Fibroblast of lung (primary cell): Measurements from ENCODE around the gene BCAR3. TPM values are rescaled to one million over a fixed set of nuclear protein-coding genes. Genes with fewer than 3 reads are reported as not detected.

Experiments
- DNase-seq, 2 donors: peaks; one replicate each; pipeline versions ENCODE4 v3.0.0 to v3.0.0-alpha.2; 2010; ENCODE audit warnings: low read depth in 2 of 2
- H2AFZ ChIP-seq: 2 replicates; pipeline ENCODE4 v1.5.1; 2012; ENCODE audit warnings: low read length, control low read depth, inconsistent platforms
- H3K27ac ChIP-seq: 2 replicates; pipeline ENCODE4 v1.5.1; 2011; ENCODE audit warnings: low read length, control low read depth; ENCODE audit not compliant: insufficient read depth
- H3K27me3 ChIP-seq: 2 replicates; pipeline ENCODE4 v1.5.1; 2011; ENCODE audit warnings: mild to moderate bottlenecking, low read length; ENCODE audit not compliant: control insufficient read depth, insufficient read depth
- H3K36me3 ChIP-seq: 2 replicates; pipeline ENCODE4 v1.5.1; 2011; ENCODE audit warnings: low read length; ENCODE audit not compliant: control insufficient read depth, insufficient read depth
- H3K4me1 ChIP-seq: 2 replicates; pipeline ENCODE4 v1.5.1; 2011; ENCODE audit warnings: low read length; ENCODE audit not compliant: control insufficient read depth, insufficient read depth; ENCODE audit errors: extremely low read depth
- H3K4me2 ChIP-seq: 2 replicates; pipeline ENCODE4 v1.5.1; 2011; ENCODE audit warnings: low read length, control low read depth; ENCODE audit not compliant: insufficient read depth; ENCODE audit errors: extremely low read depth
- H3K4me3 ChIP-seq, 4 experiments: fragments of 200-600 bp in 1 of 4; sonication (generic) in 1 of 4; replicated peaks in 1 of 4; 2 replicates each; pipeline ENCODE4 v1.5.1; 2011 to 2016; ENCODE audit warnings: low read length in 4 of 4, low read depth in 3 of 4, mild to moderate bottlenecking in 3 of 4, control low read depth in 2 of 4, inconsistent platforms in 1 of 4, mixed read lengths in 1 of 4; ENCODE audit not compliant: insufficient read depth in 1 of 4; ENCODE audit errors: control extremely low read depth in 1 of 4
- H3K79me2 ChIP-seq: 2 replicates; pipeline ENCODE4 v1.5.1; 2012; ENCODE audit warnings: mild to moderate bottlenecking, low read length, inconsistent platforms; ENCODE audit not compliant: control insufficient read depth, insufficient read depth
- H3K9ac ChIP-seq: 2 replicates; pipeline ENCODE4 v1.5.1; 2011; ENCODE audit warnings: mild to moderate bottlenecking, low read length, control low read depth; ENCODE audit not compliant: insufficient read depth
- H3K9me3 ChIP-seq: 2 replicates; pipeline ENCODE4 v1.5.1; 2012; ENCODE audit warnings: low read depth, low read length; ENCODE audit not compliant: control insufficient read depth, insufficient read depth
- H4K20me1 ChIP-seq: 2 replicates; pipeline ENCODE4 v1.5.1; 2011; ENCODE audit warnings: low read length; ENCODE audit not compliant: control insufficient read depth, insufficient read depth; ENCODE audit errors: extremely low read depth
- CTCF ChIP-seq, 2 donors: IDR thresholded peaks in 1 of 2; conservative IDR thresholded peaks in 1 of 2; 1 replicate in 1 of 2; 2 replicates in 1 of 2; pipeline ENCODE4 v1.5.1; 2011 to 2012; ENCODE audit warnings: low read length in 2 of 2, control low read depth in 1 of 2, inconsistent platforms in 1 of 2, low read depth in 1 of 2, mild to moderate bottlenecking in 1 of 2
- EZH2 ChIP-seq: IDR thresholded peaks from 2 replicates; pipeline ENCODE4 v1.5.1; 2012; ENCODE audit warnings: low read length, control low read depth, mild to moderate bottlenecking; ENCODE audit errors: missing control alignments
- polyA plus RNA-seq, 2 donors: library from polyadenylated mRNA; depleted of rRNA in 1 of 2; stranded (reverse) in 1 of 2; unstranded in 1 of 2; fragments of >200 nt; gene quantifications; 2 replicates each; pipeline ENCODE4 v1.2.1, GENCODE V29; 2011 to 2012; ENCODE audit warnings: missing spikeins in 1 of 2
- total RNA-seq: library from RNA; depleted of rRNA; stranded (reverse); fragments of >200 nt; gene quantifications from 2 replicates; pipeline ENCODE4 v1.2.1, GENCODE V29; 2014

BCAR3 gene
- total and polyA plus RNA-seq, 2 donors (not counting 1 experiment from before 2014, with no cell fraction given) = 12.6 to 35.2 TPM

- Histone ChIP-seq H4K20me1 (no peaks in the 10 kb centered on the region), H3K4me1 (peaks cover 8% of the 10 kb centered on the region), H3K27me3 (no peaks in the 10 kb centered on the region), H3K79me2 (peaks cover 58% of the 10 kb centered on the region), H3K4me3 (no peak overlapping the region), H3K9ac (no peak overlapping the region), H3K9me3 (no peaks in the 10 kb centered on the region), H3K4me2 (no peak overlapping the region), H3K27ac (no peak overlapping the region), H2AFZ (no peak overlapping the region), H3K36me3 (peaks cover 7% of the 10 kb centered on the region)
- peak in 1 of 2 donors; percentile 42 for DNase-seq
- TF ChIP-seq CTCF (conservative IDR thresholded peaks at IDR 0.05 in 1 of 2, IDR thresholded peaks at IDR 0.05 in 1 of 2; ENCODE audit: low read depth in 1 of 2, low read length in 2 of 2) (peak in 1 of 2 donors; percentile 25), EZH2 (no peak)
Observed at GRCh38 chr1:93631626-93632365, 49.8 kb downstream of the BCAR3 start.

DNA sequence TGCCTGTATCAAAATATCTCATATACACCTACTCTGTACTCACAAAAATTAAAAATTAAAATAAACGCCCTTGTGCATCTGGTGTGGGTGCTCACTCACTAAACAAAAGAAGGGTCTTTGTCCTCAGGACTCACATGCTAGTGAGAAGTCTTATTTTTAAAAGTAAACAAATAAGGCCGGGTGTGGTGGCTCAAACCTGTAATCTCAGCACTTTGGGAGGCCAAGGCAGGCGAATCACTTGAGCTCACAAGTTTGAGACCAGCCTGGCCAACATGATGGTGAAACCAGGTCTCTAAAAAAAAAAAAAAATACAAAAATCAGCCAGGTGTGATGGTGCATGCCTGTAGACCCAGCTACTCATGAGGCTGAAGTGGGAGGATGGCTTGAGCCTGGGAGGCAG, 51.5 kb downstream of the BCAR3 start:
- Histone ChIP-seq H3K4me2 (no peak overlapping the region), H3K36me3 (peaks cover 3% of the 10 kb centered on the region), H3K79me2 (peaks cover 61% of the 10 kb centered on the region), H3K27ac (no peak overlapping the region), H3K9me3 (no peaks in the 10 kb centered on the region), H3K4me1 (peaks cover 15% of the 10 kb centered on the region), H3K4me3 (no peak overlapping the region), H2AFZ (no peak overlapping the region), H3K9ac (no peak overlapping the region), H4K20me1 (no peaks in the 10 kb centered on the region), H3K27me3 (no peaks in the 10 kb centered on the region)
- TF ChIP-seq CTCF (conservative IDR thresholded peaks at IDR 0.05 in 1 of 2, IDR thresholded peaks at IDR 0.05 in 1 of 2; ENCODE audit: low read depth in 1 of 2, low read length in 2 of 2) (no peak), EZH2 (no peak)
- no peak for DNase-seq

DNA sequence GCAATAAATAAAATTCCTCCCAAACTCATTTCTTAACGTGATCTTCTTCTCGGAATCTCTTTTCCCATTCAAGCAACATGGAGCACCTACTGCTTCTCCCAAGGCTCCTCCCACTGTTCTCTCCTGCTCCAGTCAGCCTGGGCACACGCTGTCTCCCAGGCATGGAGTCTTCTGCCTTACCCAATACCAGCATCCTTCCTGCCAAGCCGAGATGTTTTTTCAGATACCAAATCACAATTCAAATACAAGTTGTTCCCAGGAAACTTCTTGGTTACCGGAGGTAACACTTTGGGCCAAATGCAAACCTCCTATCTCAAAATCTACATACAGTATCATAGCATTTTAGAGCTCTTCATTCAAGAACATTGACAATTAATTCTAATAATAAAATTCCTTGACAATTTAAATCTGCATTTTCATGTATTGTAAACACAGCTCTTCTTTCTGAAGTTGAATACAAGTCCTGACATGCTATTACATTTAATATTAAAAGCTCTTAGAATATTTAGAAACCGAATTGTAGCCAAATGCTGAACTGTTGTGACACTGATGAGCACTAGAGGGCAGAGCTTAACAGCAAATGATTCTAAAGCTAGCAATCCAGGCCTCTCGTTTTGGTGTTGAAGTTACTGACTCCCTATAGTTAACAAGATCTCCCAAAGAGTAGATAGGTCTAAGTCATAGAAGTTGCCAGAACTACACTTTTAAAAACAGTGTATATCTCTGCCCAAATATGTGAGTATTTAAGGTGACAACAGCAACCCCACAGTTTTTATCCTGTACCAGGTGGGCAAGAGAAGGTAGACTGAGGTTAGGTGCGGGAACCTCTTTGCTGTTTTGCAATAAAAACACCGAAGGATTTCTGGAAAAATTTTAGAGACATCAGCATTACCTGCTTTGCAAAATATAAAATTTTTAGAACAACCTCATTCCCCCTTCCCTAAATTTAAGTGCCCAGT, 52.3 kb downstream of the BCAR3 start:
- peak; percentile 74 to 83 for TF ChIP-seq CTCF (conservative IDR thresholded peaks at IDR 0.05 in 1 of 2, IDR thresholded peaks at IDR 0.05 in 1 of 2; ENCODE audit: low read depth in 1 of 2, low read length in 2 of 2)
- no peak for TF ChIP-seq EZH2
- H4K20me1 ChIP-seq = no peaks in the 10 kb centered on the region
- H3K36me3 ChIP-seq = peaks cover 3% of the 10 kb centered on the region
- no peak overlapping the region for H3K4me3 ChIP-seq
- no peaks in the 10 kb centered on the region for H3K9me3 ChIP-seq
- H3K4me2 ChIP-seq = no peak overlapping the region
- H2AFZ ChIP-seq = no peak overlapping the region
- no peak overlapping the region for H3K9ac ChIP-seq
- H3K79me2 ChIP-seq = peaks cover 63% of the 10 kb centered on the region
- no peak overlapping the region for H3K27ac ChIP-seq
- H3K27me3 ChIP-seq = no peaks in the 10 kb centered on the region
- H3K4me1 ChIP-seq = peaks cover 17% of the 10 kb centered on the region
- peak; percentile 66 to 90 for DNase-seq
